GM23248 (cell line): ENCODE measurements around the gene ASB3. TPM values are rescaled to one million over a fixed set of nuclear protein-coding genes. Genes with fewer than 3 reads are reported as not detected.

ENCODE experiments used
- DNase-seq: peaks from one replicate; pipeline ENCODE4 v3.0.0-alpha.2; 2015
- H2AFZ ChIP-seq: fragments of 200-600 bp; sonication (generic); 2 replicates; pipeline ENCODE4 v1.6.1; 2016; ENCODE audit warnings: antibody characterized with exemption
- H3F3A ChIP-seq: fragments of 200-600 bp; sonication (generic); 2 replicates; pipeline ENCODE4 v1.6.1; 2016; ENCODE audit warnings: mild to moderate bottlenecking, antibody characterized with exemption, mixed run types; ENCODE audit not compliant: insufficient read depth
- H3K27ac ChIP-seq: fragments of 200-600 bp; sonication (generic); 2 replicates; pipeline ENCODE4 v1.5.1; 2016; ENCODE audit warnings: mild to moderate bottlenecking
- H3K27me3 ChIP-seq: fragments of 200-600 bp; sonication (generic); replicated peaks from 2 replicates; pipeline ENCODE4 v1.6.1; 2016; ENCODE audit warnings: mild to moderate bottlenecking; ENCODE audit not compliant: insufficient read depth
- H3K36me3 ChIP-seq: fragments of 200-600 bp; sonication (generic); 2 replicates; pipeline ENCODE4 v1.6.1; 2016; ENCODE audit warnings: low read depth, mild to moderate bottlenecking
- H3K4me1 ChIP-seq: fragments of 200-600 bp; sonication (generic); 2 replicates; pipeline ENCODE4 v1.6.1; 2016; ENCODE audit warnings: mild to moderate bottlenecking; ENCODE audit not compliant: insufficient read depth
- H3K4me2 ChIP-seq: fragments of 200-600 bp; sonication (generic); one replicate; pipeline ENCODE4 v1.6.1; 2016; ENCODE audit warnings: mild to moderate bottlenecking; ENCODE audit not compliant: unreplicated experiment
- H3K4me3 ChIP-seq: fragments of 200-600 bp; sonication (generic); 2 replicates; pipeline ENCODE4 v1.5.1; 2016; ENCODE audit warnings: mild to moderate bottlenecking
- H3K79me2 ChIP-seq: fragments of 200-600 bp; sonication (generic); 2 replicates; pipeline ENCODE4 v1.6.1; 2016; ENCODE audit warnings: mild to moderate bottlenecking; ENCODE audit not compliant: insufficient read depth
- H3K9ac ChIP-seq: fragments of 200-600 bp; sonication (generic); 2 replicates; pipeline ENCODE4 v1.6.1; 2016; ENCODE audit warnings: mild to moderate bottlenecking
- H3K9me2 ChIP-seq: fragments of 200-600 bp; sonication (generic); 2 replicates; pipeline ENCODE4 v1.6.1; 2016; ENCODE audit warnings: mixed run types, mild to moderate bottlenecking, moderate library complexity; ENCODE audit not compliant: insufficient read depth
- H3K9me3 ChIP-seq: fragments of 200-600 bp; sonication (generic); one replicate; pipeline ENCODE4 v1.6.1; 2017; ENCODE audit warnings: low read depth
- H4K20me1 ChIP-seq: fragments of 200-600 bp; sonication (generic); 2 replicates; pipeline ENCODE4 v1.6.0; 2016; ENCODE audit not compliant: insufficient read depth
- EZH2 ChIP-seq: fragments of 200-600 bp; sonication (generic); IDR thresholded peaks from 2 replicates; pipeline ENCODE4 v1.6.1; 2018; ENCODE audit warnings: antibody characterized with exemption, mild to moderate bottlenecking; ENCODE audit not compliant: insufficient read depth, poor library complexity, severe bottlenecking
- EZH2phosphoT487 ChIP-seq: fragments of 200-600 bp; sonication (generic); IDR thresholded peaks from 2 replicates; pipeline ENCODE4 v1.6.1; 2018; ENCODE audit warnings: antibody characterized with exemption, moderate library complexity, mild to moderate bottlenecking, low read depth; ENCODE audit not compliant: insufficient read depth
- WGBS, 2 experiments: methylation state at CpG; one replicate each; pipeline ENCODE4 v1.1.6; 2015 to 2017; ENCODE audit warnings: low lambda C conversion rate in 2 of 2, low coverage in 1 of 2; ENCODE audit errors: missing lambda C conversion rate in 2 of 2; 5-methylcytosine and 5-hydroxymethylcytosine counted together
- in situ Hi-C: fragments of 300-500 bp; cut with MboI; formaldehyde crosslinking; loops from 2 replicates; pipeline ENCODE4 v1.15.0; 2020
- polyA plus RNA-seq: library from polyadenylated mRNA; unstranded; fragments of >200 nt; fragmentation: Nextera tagmentation; extraction: Ambion mirVana; gene quantifications from 2 replicates; pipeline ENCODE4 v1.2.1, GENCODE V29; 2016
- total RNA-seq: library from RNA; depleted of rRNA; stranded (reverse); fragments of >200 nt; shearing (Covaris generic); gene quantifications from 2 replicates; pipeline ENCODE4 v1.2.3, GENCODE V29; 2014

ASB3 gene
- total and polyA plus RNA-seq, 2 experiments from 2014 or later = 19.9 to 23.0 TPM

DNA sequence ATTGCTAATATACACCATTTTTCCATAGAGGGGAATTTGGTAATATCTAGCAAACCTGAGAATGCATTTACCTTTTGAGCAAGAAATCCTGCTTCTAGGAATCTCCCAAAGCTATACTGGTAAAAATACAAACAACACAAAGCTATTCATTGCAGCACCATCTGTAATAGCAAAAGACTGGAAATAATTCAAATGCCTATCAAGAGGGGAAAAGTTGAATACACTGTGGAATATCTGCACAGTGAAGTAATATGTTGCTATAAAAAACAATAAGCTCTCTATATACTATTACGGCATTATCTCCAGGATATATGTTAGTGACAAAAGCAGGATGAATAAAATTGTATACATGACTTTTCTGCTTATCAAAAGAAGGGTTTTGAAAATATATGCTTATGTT lies 131.5 kb downstream of the ASB3 start:
- TF ChIP-seq EZH2 (no peak), EZH2phosphoT487 (no peak)
- Histone ChIP-seq H3F3A (no peaks in the 10 kb centered on the region), H3K27me3 (no peaks in the 10 kb centered on the region), H3K79me2 (no peaks in the 10 kb centered on the region), H3K9ac (no peak overlapping the region), H3K4me2 (no peak overlapping the region), H3K36me3 (no peaks in the 10 kb centered on the region), H3K27ac (no peak overlapping the region), H3K4me3 (no peak overlapping the region), H3K9me2 (0 out of 2 replicates have a peak, but pooled peaks cover 3% of the 10 kb centered on the region), H3K4me1 (no peaks in the 10 kb centered on the region), H4K20me1 (no peaks in the 10 kb centered on the region), H2AFZ (no peak overlapping the region), H3K9me3 (no peaks in the 10 kb centered on the region)
- WGBS, 2 experiments = 97 to 100% methylated on average over 1 of the region's 1 CpG
- DNase-seq = no peak
- in situ Hi-C loops = no loop called here

GRCh38 chr2:53654396-53654795 lies 132.4 kb downstream of the ASB3 start:
- Histone ChIP-seq H3K4me1 (no peaks in the 10 kb centered on the region), H3K9me2 (0 out of 2 replicates have a peak, but pooled peaks cover 3% of the 10 kb centered on the region), H2AFZ (no peak overlapping the region), H3K9me3 (no peaks in the 10 kb centered on the region), H3K27me3 (no peaks in the 10 kb centered on the region), H3K9ac (no peak overlapping the region), H4K20me1 (no peaks in the 10 kb centered on the region), H3K27ac (no peak overlapping the region), H3F3A (no peaks in the 10 kb centered on the region), H3K4me2 (no peak overlapping the region), H3K36me3 (no peaks in the 10 kb centered on the region), H3K79me2 (no peaks in the 10 kb centered on the region), H3K4me3 (no peak overlapping the region)
- DNase-seq = no peak
- in situ Hi-C loops = no loop called here
- TF ChIP-seq EZH2 (no peak), EZH2phosphoT487 (no peak)

GRCh38 chr2:53652131-53652530 lies 134.6 kb downstream of the ASB3 start:
- H3K9ac ChIP-seq = no peak overlapping the region
- WGBS, 2 experiments = 95 to 98% methylated on average over 2 of the region's 2 CpGs
- no peak overlapping the region for H3K4me3 ChIP-seq
- H3K36me3 ChIP-seq = no peaks in the 10 kb centered on the region
- H3K4me2 ChIP-seq = no peak overlapping the region
- H3K79me2 ChIP-seq = no peaks in the 10 kb centered on the region
- no peak for DNase-seq
- H4K20me1 ChIP-seq = no peaks in the 10 kb centered on the region
- in situ Hi-C loops = no loop called here
- H2AFZ ChIP-seq = no peak overlapping the region
- H3K27ac ChIP-seq = no peak overlapping the region
- 0 out of 2 replicates have a peak, but pooled peaks cover 3% of the 10 kb centered on the region for H3K9me2 ChIP-seq
- H3F3A ChIP-seq = no peaks in the 10 kb centered on the region
- TF ChIP-seq EZH2phosphoT487 = no peak
- no peak for TF ChIP-seq EZH2
- H3K4me1 ChIP-seq = no peaks in the 10 kb centered on the region
- no peaks in the 10 kb centered on the region for H3K27me3 ChIP-seq
- no peaks in the 10 kb centered on the region for H3K9me3 ChIP-seq

DNA sequence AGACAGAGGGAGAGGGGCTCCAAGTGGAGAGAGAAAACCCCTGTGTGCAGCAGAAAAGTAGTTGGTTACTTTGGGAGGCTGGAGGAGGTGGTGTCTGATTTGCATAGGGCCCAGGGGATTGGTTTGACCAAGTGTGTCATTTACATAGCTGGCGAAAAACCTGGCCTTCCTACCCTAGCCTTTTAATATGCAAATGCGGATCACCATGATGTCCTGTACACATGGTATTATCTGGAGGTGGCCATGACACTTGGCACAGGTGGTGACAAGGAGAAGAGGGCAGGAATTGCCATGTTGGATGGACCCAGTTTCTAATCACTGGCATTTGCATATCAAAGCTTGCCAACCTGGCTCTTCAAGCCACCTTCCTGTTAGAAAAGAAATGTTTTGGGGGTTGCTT lies 140.0 kb downstream of the ASB3 start:
- Histone ChIP-seq H3K79me2 (no peaks in the 10 kb centered on the region), H3K4me3 (no peak overlapping the region), H3K27ac (no peak overlapping the region), H3K4me2 (no peak overlapping the region), H3K9me2 (no peaks in the 10 kb centered on the region), H3K9me3 (no peaks in the 10 kb centered on the region), H3K4me1 (no peaks in the 10 kb centered on the region), H3K9ac (no peak overlapping the region), H3K27me3 (no peaks in the 10 kb centered on the region), H3F3A (no peaks in the 10 kb centered on the region), H4K20me1 (no peaks in the 10 kb centered on the region), H3K36me3 (no peaks in the 10 kb centered on the region), H2AFZ (no peak overlapping the region)
- DNase-seq = no peak
- 67% methylated on average over 2 of the region's 2 CpGs for WGBS, 2 experiments
- in situ Hi-C loops = no loop called here
- TF ChIP-seq EZH2 (no peak), EZH2phosphoT487 (no peak)

DNA sequence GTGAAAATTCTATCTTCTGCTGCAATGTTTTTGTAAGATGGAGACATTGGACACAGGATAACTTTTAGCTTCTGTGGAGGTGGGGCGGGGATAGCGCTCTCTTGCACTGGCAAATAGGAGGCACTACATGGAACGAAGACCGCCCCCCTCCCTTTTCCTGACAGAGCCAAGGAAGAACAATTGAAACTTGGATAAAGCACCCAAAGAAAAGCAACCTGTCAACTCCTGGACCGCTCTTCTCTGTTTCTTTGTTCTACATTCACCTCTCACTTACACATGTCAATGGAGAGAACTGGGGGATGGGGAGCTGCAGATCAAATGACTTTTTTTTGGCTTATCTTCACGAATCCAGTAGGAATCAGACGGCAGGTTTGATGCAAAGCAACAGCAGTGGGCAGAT lies 145.5 kb downstream of the ASB3 start:
- H3K27ac ChIP-seq = no peak overlapping the region

More for the DNA sequence above, 145.5 kb downstream of the ASB3 start:
- 44 to 55% methylated on average over 7 of the region's 7 CpGs for WGBS, 2 experiments
- H3K4me2 ChIP-seq = no peak overlapping the region
- no peak overlapping the region for H3K9ac ChIP-seq
- H3K27me3 ChIP-seq = no peaks in the 10 kb centered on the region
- no peak overlapping the region for H2AFZ ChIP-seq
- H3K9me3 ChIP-seq = no peaks in the 10 kb centered on the region
- H3F3A ChIP-seq = no peaks in the 10 kb centered on the region
- no peaks in the 10 kb centered on the region for H3K4me1 ChIP-seq
- in situ Hi-C loops = no loop called here
- TF ChIP-seq EZH2phosphoT487 = no peak
- no peak for TF ChIP-seq EZH2
- no peak overlapping the region for H3K4me3 ChIP-seq
- H4K20me1 ChIP-seq = no peaks in the 10 kb centered on the region
- no peaks in the 10 kb centered on the region for H3K36me3 ChIP-seq
- no peak for DNase-seq
- H3K9me2 ChIP-seq = no peaks in the 10 kb centered on the region
- no peaks in the 10 kb centered on the region for H3K79me2 ChIP-seq
